ENCODE measurements around the gene MUC7. TPM values are rescaled to one million over a fixed set of nuclear protein-coding genes. Genes with fewer than 3 reads are reported as not detected.

MUC7 gene
- not detected in 2 replicates for total RNA-seq

DNA sequence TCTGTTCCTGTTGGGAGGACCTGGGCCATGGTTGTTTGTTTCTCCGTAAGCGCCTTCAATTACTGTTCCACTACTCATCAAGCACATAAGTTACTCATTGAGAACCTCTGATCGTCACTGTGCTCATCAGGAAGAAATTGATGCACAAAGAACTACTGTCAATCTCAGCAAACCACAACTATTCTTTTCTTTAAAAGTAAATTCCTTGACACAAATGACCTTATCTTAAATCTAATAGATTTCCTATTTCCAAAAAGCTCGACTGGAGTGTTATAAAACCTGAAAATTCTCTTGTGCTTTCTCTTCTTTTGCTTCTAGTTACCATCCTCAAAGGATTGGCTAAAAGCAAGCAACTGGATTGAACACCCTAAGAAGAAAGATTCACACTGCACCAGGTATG, at the start of gene MUC7:
Gene MUC7 (plus strand): TSS at position 301 of the 400 bp plus-strand sequence. CDS start 1,825 bp downstream, outside the sequence.

GRCh38 chr4:70518269-70518668, 46.3 kb downstream of the MUC7 start, which contains the start of gene AMTN:
AMTN (plus strand) TSS chr4:70518569; CDS start chr4:70518778, 209 bp downstream.

Other genes starting within 250 kb of the MUC7 start
- gene FDCSP, start 246.1 kb upstream of the MUC7 start, total RNA-seq: not detected in 2 replicates
- not detected in 2 replicates for gene CSN3, start 229.6 kb upstream of the MUC7 start, total RNA-seq
- gene CABS1, start 137.2 kb upstream of the MUC7 start, total RNA-seq: not detected in 2 replicates
- gene SMR3A, start 111.4 kb upstream of the MUC7 start, total RNA-seq: not detected in 2 replicates
- gene SMR3B, start 89.1 kb upstream of the MUC7 start, total RNA-seq: not detected in 2 replicates
- not detected in 2 replicates for gene OPRPN, start 74.3 kb upstream of the MUC7 start, total RNA-seq
- not detected in 2 replicates for gene AMTN, start 46.4 kb downstream of the MUC7 start, total RNA-seq
- gene AMBN, start 120.1 kb downstream of the MUC7 start, total RNA-seq: not detected in 2 replicates
- not detected in 2 replicates for gene ENAM, start 156.5 kb downstream of the MUC7 start, total RNA-seq
- not detected in 2 replicates for gene JCHAIN, start 194.3 kb downstream of the MUC7 start, total RNA-seq
- gene UTP3, start 216.3 kb downstream of the MUC7 start, total RNA-seq: 16.7 and 27.6 TPM in 2 replicates
- 26.2 and 52.1 TPM in 2 replicates for gene RUFY3, start 249.8 kb downstream of the MUC7 start, total RNA-seq

Data from bladder microvascular endothelial cell (primary cell).